Kidney (tissue), 14 donors: ENCODE measurements around the gene CNTD1. TPM values are rescaled to one million over a fixed set of nuclear protein-coding genes. Genes with fewer than 3 reads are reported as not detected.
A peak's percentile ranks its signal among the peaks of the same experiment; 100 is the strongest.

Experiments used
- DNase-seq, 5 donors: peaks; one replicate each; pipeline ENCODE4 v3.0.0-alpha.2; 2013 to 2020
- FAIRE-seq: peaks from 2 replicates; lab custom pipeline; 2012; peaks lifted over from hg19 to GRCh38; lab: Jason Lieb, UNC
- H3K27ac ChIP-seq, 2 donors: one replicate each; pipeline ENCODE4 v1.7.0; 2013; ENCODE audit warnings: low read depth in 2 of 2, low read length in 2 of 2, inconsistent platforms in 1 of 2
- H3K27me3 ChIP-seq: one replicate; pipeline ENCODE4 v1.7.1; 2013; ENCODE audit warnings: low read length, inconsistent platforms; ENCODE audit not compliant: control insufficient read depth, insufficient read depth
- H3K36me3 ChIP-seq, 3 donors: one replicate each; pipeline versions ENCODE4 v1.7.0 to v1.7.1; 2013; ENCODE audit warnings: low read length in 3 of 3, control low read depth in 1 of 3, inconsistent platforms in 1 of 3; ENCODE audit not compliant: insufficient read depth in 3 of 3, control insufficient read depth in 2 of 3
- H3K4me1 ChIP-seq, 3 donors: one replicate each; pipeline versions ENCODE4 v1.7.0 to v1.7.1; 2013; ENCODE audit warnings: low read length in 3 of 3, inconsistent platforms in 1 of 3, low read depth in 1 of 3; ENCODE audit not compliant: control insufficient read depth in 2 of 3, insufficient read depth in 2 of 3
- H3K4me3 ChIP-seq, 3 donors: one replicate each; pipeline versions ENCODE4 v1.7.0 to v1.8.1; 2013; ENCODE audit warnings: low read length in 3 of 3, control low read depth in 1 of 3, inconsistent platforms in 1 of 3
- H3K9ac ChIP-seq, 3 donors: one replicate each; pipeline versions ENCODE4 v1.7.0 to v1.7.1; 2013; ENCODE audit warnings: low read length in 3 of 3, control low read depth in 1 of 3, inconsistent platforms in 1 of 3
- H3K9me3 ChIP-seq, 3 donors: one replicate each; pipeline versions ENCODE4 v1.7.0 to v1.7.1; 2013; ENCODE audit warnings: low read length in 3 of 3, control low read depth in 1 of 3, inconsistent platforms in 1 of 3; ENCODE audit not compliant: control insufficient read depth in 2 of 3, insufficient read depth in 1 of 3
- CTCF ChIP-seq: IDR thresholded peaks from 3 replicates; pipeline ENCODE4 v1.5.1; 2012; ENCODE audit warnings: mild to moderate bottlenecking, moderate library complexity, borderline replicate concordance; ENCODE audit not compliant: insufficient read depth; ENCODE audit errors: extremely low read depth
- intact Hi-C: fragments of 100-400 bp; cut with DNase I; formaldehyde crosslinking; loops from one replicate; pipeline ENCODE4 v1.11.1; 2022
- polyA plus RNA-seq: library from polyadenylated mRNA; stranded (reverse); fragments of 350-450 nt; fragmentation: Illumina TruSeq; extraction: RNeasy Lipid Tissue Mini Kit (QIAGEN cat#74804); gene quantifications from one replicate; pipeline ENCODE4 v1.2.3, GENCODE V29; 2014; ENCODE audit warnings: low read depth, low replicate concordance; ENCODE audit not compliant: insufficient read depth
- total RNA-seq: library from RNA; stranded (reverse); fragmentation: NEBNext Ultra II Directional; extraction: Animal tissue kit (Norgen Biotek cat#: 25700); gene quantifications from one replicate; pipeline ENCODE4 v1.2.1, GENCODE V29; 2021
- donor health status: control.
- donor health status: control.
- donor health status: control.
- donor health status: control.
- donor health status: control.
- donor health status: DM: yes; HTN: yes; CAD: no.
- donor health status: Normal renal cell carcinoma (clear cell type).

The CNTD1 gene
- total and polyA plus RNA-seq, 2 donors from 2014 or later, result 0.60 to 0.95 TPM

GRCh38 chr17:42772945-42773289 is 25.7 kb upstream of the CNTD1 start:
- Histone ChIP-seq H3K4me3 (peak overlapping the region; percentile 86 to 99 (median 99)), H3K4me1 (peaks cover 0 to 7% (median 5%) of the 10 kb centered on the region in 3 donors), H3K36me3 (peaks cover 4 to 16% (median 7%) of the 10 kb centered on the region in 3 donors), H3K27ac (peak overlapping the region in 1 of 2 donors; percentile 80), H3K9ac (peak overlapping the region; percentile 81 to 100 (median 97)), H3K9me3 (no peaks in the 10 kb centered on the region), H3K27me3 (no peaks in the 10 kb centered on the region)
- intact Hi-C loops, result no loop called here
- DNase-seq, result no peak
- no peak for FAIRE-seq
- no peak for TF ChIP-seq CTCF

GRCh38 chr17:42773290-42774035 is 25.2 kb upstream of the CNTD1 start, which contains the start of gene VPS25:
Gene VPS25 (plus strand): TSS chr17:42773449. CDS start chr17:42773476, 27 bp downstream.
- peak within 1 kb of the TSS; percentile 81 to 100 (median 97) for H3K9ac ChIP-seq
- peak within 1 kb of the TSS; percentile 86 to 99 (median 99) for H3K4me3 ChIP-seq
- peaks cover 0 to 7% (median 5%) of the 10 kb centered on the region in 3 donors for H3K4me1 ChIP-seq
- H3K36me3 ChIP-seq, result peaks cover 4 to 19% (median 7%) of the 10 kb centered on the region in 3 donors
- intact Hi-C loops, result no loop called here
- peak; percentile 75 to 93 (median 86) for DNase-seq
- H3K27ac ChIP-seq, result peak within 1 kb of the TSS; percentile 80 to 89
- no peaks in the 10 kb centered on the region for H3K9me3 ChIP-seq
- no peak for FAIRE-seq
- H3K27me3 ChIP-seq, result no peaks in the 10 kb centered on the region
- TF ChIP-seq CTCF, result peak; percentile 5

- DNase-seq, result no peak
- H3K27me3 ChIP-seq, result no peaks in the 10 kb centered on the region
- no peak for TF ChIP-seq CTCF
- H3K36me3 ChIP-seq, result peaks cover 4 to 27% (median 12%) of the 10 kb centered on the region in 3 donors
- peak overlapping the region; percentile 86 to 99 (median 99) for H3K4me3 ChIP-seq
- FAIRE-seq, result no peak
- H3K27ac ChIP-seq, result peak overlapping the region; percentile 80 to 89
- H3K4me1 ChIP-seq, result peaks cover 0 to 7% (median 5%) of the 10 kb centered on the region in 3 donors
- peak overlapping the region; percentile 81 to 100 (median 97) for H3K9ac ChIP-seq
- intact Hi-C loops, result no loop called here
- H3K9me3 ChIP-seq, result no peaks in the 10 kb centered on the region
Measured at GRCh38 chr17:42774066-42774745, 24.5 kb upstream of the CNTD1 start.
